DND-41 (cell line): ENCODE results near the gene ARL5C.

Experiments used
- ATAC-seq: fragments of 200-7000 bp; cut with Tn5 transposase; 3 replicates; pipeline ENCODE4 v1.9.1; 2021; ENCODE audit warnings: low read depth; ENCODE audit not compliant: insufficient read depth
- DNase-seq: peaks from one replicate; pipeline ENCODE4 v3.0.0-alpha.2; 2020
- H2AFZ ChIP-seq: 2 replicates; pipeline ENCODE4 v1.6.0; 2012; ENCODE audit warnings: low read depth, low read length
- H3K27ac ChIP-seq: 2 replicates; pipeline ENCODE4 v1.5.1; 2012; ENCODE audit warnings: low read length, inconsistent platforms
- H3K27me3 ChIP-seq: fragments of 200-600 bp; sonication (generic); 2 replicates; pipeline ENCODE4 v1.6.0; 2012; ENCODE audit warnings: low read length, mild to moderate bottlenecking, inconsistent platforms; ENCODE audit not compliant: insufficient read depth, poor library complexity
- H3K36me3 ChIP-seq: 2 replicates; pipeline ENCODE4 v1.5.1; 2012; ENCODE audit warnings: low read length, inconsistent platforms; ENCODE audit not compliant: insufficient read depth
- H3K4me1 ChIP-seq: 2 replicates; pipeline ENCODE4 v1.5.1; 2012; ENCODE audit warnings: mild to moderate bottlenecking, low read length; ENCODE audit not compliant: insufficient read depth
- H3K4me2 ChIP-seq: 2 replicates; pipeline ENCODE4 v1.6.0; 2012; ENCODE audit warnings: mild to moderate bottlenecking, moderate library complexity, low read length, inconsistent platforms; ENCODE audit not compliant: insufficient read depth
- H3K4me3 ChIP-seq, 2 experiments: fragments of 200-600 bp in 1 of 2; shearing (Covaris generic) in 1 of 2; 2 replicates each; pipeline ENCODE4 v1.5.1; 2012 to 2016; ENCODE audit warnings: inconsistent platforms in 2 of 2, low read length in 2 of 2, mild to moderate bottlenecking in 2 of 2, low read depth in 1 of 2, moderate library complexity in 1 of 2
- H3K79me2 ChIP-seq: 2 replicates; pipeline ENCODE4 v1.6.0; 2012; ENCODE audit warnings: low read length, inconsistent platforms; ENCODE audit not compliant: insufficient read depth
- H3K9ac ChIP-seq: 2 replicates; pipeline ENCODE4 v1.6.0; 2012; ENCODE audit warnings: low read depth, mild to moderate bottlenecking, inconsistent platforms, low read length, moderate library complexity
- H3K9me3 ChIP-seq: 2 replicates; pipeline ENCODE4 v1.5.1; 2012; ENCODE audit warnings: low read length, moderate library complexity, mild to moderate bottlenecking, inconsistent platforms; ENCODE audit not compliant: insufficient read depth, severe bottlenecking
- H4K20me1 ChIP-seq: 2 replicates; pipeline ENCODE4 v1.6.0; 2012; ENCODE audit warnings: low read length; ENCODE audit not compliant: insufficient read depth
- EZH2 ChIP-seq: IDR thresholded peaks from 3 replicates; pipeline ENCODE4 v1.6.1; 2012; ENCODE audit warnings: borderline replicate concordance, low read depth, mild to moderate bottlenecking, moderate library complexity, low read length, inconsistent platforms; ENCODE audit not compliant: severe bottlenecking
- TF ChIP-seq, protein P1 (sequence below): IDR thresholded peaks from 2 replicates; pipeline ENCODE4 v1.5.1; 2012; ENCODE audit warnings: borderline replicate concordance, low read length, moderate library complexity, mild to moderate bottlenecking; ENCODE audit not compliant: poor library complexity, severe bottlenecking; ENCODE audit errors: extremely low read depth

Gene ARL5C

DNA sequence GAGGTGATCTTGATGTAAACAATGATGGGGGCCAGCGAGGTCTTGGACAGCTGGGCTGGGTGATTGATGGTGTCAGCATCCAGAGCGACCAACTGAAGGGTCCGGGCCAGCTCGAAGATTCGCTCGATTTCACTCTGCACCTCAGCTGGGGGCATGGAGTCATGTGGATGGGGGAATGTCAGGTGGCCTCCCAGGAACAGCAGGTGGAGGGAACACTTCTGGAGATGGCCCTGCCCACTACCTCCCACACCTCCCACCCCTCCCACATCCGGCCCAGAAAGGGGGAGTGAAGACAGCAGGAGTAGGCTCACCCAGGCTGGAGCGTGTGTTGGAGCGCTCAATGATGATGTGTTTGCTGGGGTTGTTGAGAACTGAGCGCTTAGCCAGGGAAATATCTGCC is 17.8 kb upstream of the ARL5C start:
- peaks cover 72% of the 10 kb centered on the region for H3K36me3 ChIP-seq
- H3K9me3 ChIP-seq = no peaks in the 10 kb centered on the region
- H4K20me1 ChIP-seq = no peaks in the 10 kb centered on the region; the same call in 1 of the 2 replicates

DNA sequence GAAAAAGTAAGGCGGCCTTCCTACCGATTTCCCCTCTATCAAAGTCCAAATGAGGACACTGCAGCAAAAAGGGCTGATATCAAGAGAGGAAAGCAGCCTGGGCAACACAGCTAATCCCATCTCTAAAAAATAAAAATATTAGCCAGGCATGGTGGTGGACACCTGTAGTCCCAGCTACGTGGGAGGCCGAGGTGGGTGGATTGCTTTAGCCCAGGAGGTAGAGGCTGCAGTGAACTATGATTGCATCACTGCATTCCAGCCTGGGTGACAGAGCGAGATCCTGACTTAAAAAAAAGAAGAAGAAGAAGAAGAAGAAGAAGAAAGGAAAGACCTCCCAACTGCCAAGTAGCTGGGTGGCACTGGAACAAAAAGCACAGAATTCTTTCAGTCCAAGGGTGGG is 17.1 kb upstream of the ARL5C start:
- Histone ChIP-seq H3K9me3 (no peaks in the 10 kb centered on the region), H3K4me1 (no peaks in the 10 kb centered on the region), H3K27me3 (no peaks in the 10 kb centered on the region), H3K4me2 (no peak overlapping the region), H2AFZ (no peak overlapping the region), H3K79me2 (no peaks in the 10 kb centered on the region), H4K20me1 (no peaks in the 10 kb centered on the region; the same call in 1 of the 2 replicates), H3K27ac (no peak overlapping the region), H3K4me3 (no peak overlapping the region), H3K9ac (no peak overlapping the region), H3K36me3 (peaks cover 70% of the 10 kb centered on the region)
- ATAC-seq (no peak), DNase-seq (no peak)
- TF ChIP-seq, protein P1, sequence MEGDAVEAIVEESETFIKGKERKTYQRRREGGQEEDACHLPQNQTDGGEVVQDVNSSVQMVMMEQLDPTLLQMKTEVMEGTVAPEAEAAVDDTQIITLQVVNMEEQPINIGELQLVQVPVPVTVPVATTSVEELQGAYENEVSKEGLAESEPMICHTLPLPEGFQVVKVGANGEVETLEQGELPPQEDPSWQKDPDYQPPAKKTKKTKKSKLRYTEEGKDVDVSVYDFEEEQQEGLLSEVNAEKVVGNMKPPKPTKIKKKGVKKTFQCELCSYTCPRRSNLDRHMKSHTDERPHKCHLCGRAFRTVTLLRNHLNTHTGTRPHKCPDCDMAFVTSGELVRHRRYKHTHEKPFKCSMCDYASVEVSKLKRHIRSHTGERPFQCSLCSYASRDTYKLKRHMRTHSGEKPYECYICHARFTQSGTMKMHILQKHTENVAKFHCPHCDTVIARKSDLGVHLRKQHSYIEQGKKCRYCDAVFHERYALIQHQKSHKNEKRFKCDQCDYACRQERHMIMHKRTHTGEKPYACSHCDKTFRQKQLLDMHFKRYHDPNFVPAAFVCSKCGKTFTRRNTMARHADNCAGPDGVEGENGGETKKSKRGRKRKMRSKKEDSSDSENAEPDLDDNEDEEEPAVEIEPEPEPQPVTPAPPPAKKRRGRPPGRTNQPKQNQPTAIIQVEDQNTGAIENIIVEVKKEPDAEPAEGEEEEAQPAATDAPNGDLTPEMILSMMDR = no peak
- TF ChIP-seq EZH2 = no peak

More for the DNA sequence above, 17.8 kb upstream of the ARL5C start:
- no peak for ATAC-seq
- Histone ChIP-seq H3K9ac (no peak overlapping the region), H2AFZ (no peak overlapping the region), H3K27me3 (no peaks in the 10 kb centered on the region), H3K4me1 (no peaks in the 10 kb centered on the region), H3K4me2 (no peak overlapping the region), H3K4me3 (no peak overlapping the region), H3K27ac (no peak overlapping the region), H3K79me2 (no peaks in the 10 kb centered on the region)
- no peak for DNase-seq
- TF ChIP-seq EZH2 = no peak
- TF ChIP-seq, protein P1 = no peak

GRCh38 chr17:39181303-39181702 is 15.3 kb upstream of the ARL5C start:
- H3K9me3 ChIP-seq = no peaks in the 10 kb centered on the region
- H4K20me1 ChIP-seq = no peaks in the 10 kb centered on the region; the same call in 1 of the 2 replicates
- H3K27me3 ChIP-seq = no peaks in the 10 kb centered on the region
- H3K4me3 ChIP-seq = no peak overlapping the region
- no peak overlapping the region for H3K9ac ChIP-seq
- peaks cover 70% of the 10 kb centered on the region for H3K36me3 ChIP-seq
- ATAC-seq (no peak), DNase-seq (no peak)
- H3K4me1 ChIP-seq = no peaks in the 10 kb centered on the region
- H3K27ac ChIP-seq = no peak overlapping the region
- TF ChIP-seq, protein P1 = no peak
- TF ChIP-seq EZH2 = no peak
- no peak overlapping the region for H2AFZ ChIP-seq
- no peak overlapping the region for H3K4me2 ChIP-seq
- no peaks in the 10 kb centered on the region for H3K79me2 ChIP-seq

DNA sequence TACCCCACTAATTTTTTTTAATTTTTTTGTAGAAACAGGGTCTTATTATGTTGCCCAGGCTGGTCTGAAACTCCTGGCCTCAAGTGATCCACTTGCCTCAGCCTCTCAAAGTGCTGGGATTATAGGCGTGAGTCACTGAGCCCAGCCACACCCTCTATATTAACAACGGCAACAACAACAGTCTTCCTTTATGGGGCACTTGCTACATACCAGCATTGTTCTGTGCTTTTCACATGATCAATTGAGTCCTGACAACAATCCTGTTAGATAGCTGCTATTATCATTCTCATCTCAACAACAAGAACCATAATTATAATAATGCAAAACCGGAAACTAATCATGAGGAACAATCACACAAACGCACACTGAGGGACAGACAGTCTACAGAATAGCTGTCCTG is 12.6 kb upstream of the ARL5C start:
- DNase-seq = no peak
- Histone ChIP-seq H3K79me2 (no peaks in the 10 kb centered on the region), H3K4me3 (no peak overlapping the region), H3K27ac (no peak overlapping the region), H3K9ac (no peak overlapping the region), H3K4me1 (peaks cover 17% of the 10 kb centered on the region), H3K36me3 (peaks cover 59% of the 10 kb centered on the region), H3K9me3 (no peaks in the 10 kb centered on the region), H4K20me1 (no peaks in the 10 kb centered on the region), H3K27me3 (no peaks in the 10 kb centered on the region), H2AFZ (no peak overlapping the region), H3K4me2 (no peak overlapping the region)
- no peak for ATAC-seq
- TF ChIP-seq EZH2 = no peak
- TF ChIP-seq, protein P1 = no peak
